ENCODE measurements around the gene YPEL5.

GRCh38 chr2:30177440-30177839 lies 30.6 kb downstream of the YPEL5 start:
- no peak for TF ChIP-seq CTCF (conservative IDR thresholded peaks at IDR 0.05; ENCODE audit: low read length)
- TF ChIP-seq EZH2phosphoT487 (IDR thresholded peaks at IDR 0.05; ENCODE audit: borderline replicate concordance, low read depth, low read length), result no peak

Data from OCI-LY7 (cell line).